GOT3 (cell line): ENCODE measurements around the gene ASB1.

Experiments used
- DNase-seq: peaks from one replicate; lab custom pipeline; 2025; ENCODE audit warnings: mixed read lengths; lab: John Stamatoyannopoulos, UW

Gene ASB1

GRCh38 chr2:238444242-238444641, 17.5 kb downstream of the ASB1 start:
- no peak for DNase-seq

GRCh38 chr2:238445409-238446190, 18.9 kb downstream of the ASB1 start:
- DNase-seq = no peak

GRCh38 chr2:238446371-238446770, 19.6 kb downstream of the ASB1 start:
- no peak for DNase-seq

- no peak for DNase-seq
Observed at GRCh38 chr2:238448031-238448955, 21.6 kb downstream of the ASB1 start.

GRCh38 chr2:238449241-238449640, 22.5 kb downstream of the ASB1 start:
- DNase-seq = no peak

- DNase-seq = no peak
Observed at GRCh38 chr2:238449909-238450417, 23.2 kb downstream of the ASB1 start.

GRCh38 chr2:238450440-238450861, 23.7 kb downstream of the ASB1 start:
- no peak for DNase-seq

- no peak for DNase-seq
Observed at GRCh38 chr2:238453842-238454241, 27.1 kb downstream of the ASB1 start.

GRCh38 chr2:238456449-238456848, 29.7 kb downstream of the ASB1 start:
- DNase-seq = no peak

- no peak for DNase-seq
Observed at GRCh38 chr2:238456970-238457926, 30.5 kb downstream of the ASB1 start.

- DNase-seq = no peak
Observed at GRCh38 chr2:238457927-238458324, 31.2 kb downstream of the ASB1 start.

- no peak for DNase-seq
Observed at GRCh38 chr2:238458651-238459050, 31.9 kb downstream of the ASB1 start.

- no peak for DNase-seq
Observed at GRCh38 chr2:238459081-238459629, 32.4 kb downstream of the ASB1 start.

- DNase-seq = no peak
Observed at GRCh38 chr2:238461051-238461450, 34.3 kb downstream of the ASB1 start.

- DNase-seq = no peak
Observed at GRCh38 chr2:238461491-238461890, 34.8 kb downstream of the ASB1 start.

GRCh38 chr2:238461916-238462315, 35.2 kb downstream of the ASB1 start:
- no peak for DNase-seq

- no peak for DNase-seq
Observed at GRCh38 chr2:238462782-238463396, 36.2 kb downstream of the ASB1 start.

- DNase-seq = no peak
Observed at GRCh38 chr2:238464389-238464788, 37.7 kb downstream of the ASB1 start.

- no peak for DNase-seq
Observed at GRCh38 chr2:238465487-238466242, 38.9 kb downstream of the ASB1 start.

- DNase-seq = no peak
Observed at GRCh38 chr2:238466243-238466756, 39.6 kb downstream of the ASB1 start.
